BLaER1 (cell line): ENCODE results near the gene NAXD.

Experiments used
- H3K27ac ChIP-seq: shearing (Covaris generic); formaldehyde crosslinking; 2 replicates; pipeline ENCODE4 v1.8.1; 2022
- H3K27me3 ChIP-seq: shearing (Covaris generic); formaldehyde crosslinking; 2 replicates; pipeline ENCODE4 v1.8.1; 2022
- H3K36me3 ChIP-seq: shearing (Covaris generic); formaldehyde crosslinking; 2 replicates; pipeline ENCODE4 v1.8.1; 2022
- H3K4me1 ChIP-seq: shearing (Covaris generic); formaldehyde crosslinking; 2 replicates; pipeline ENCODE4 v1.8.1; 2022
- H3K4me2 ChIP-seq: shearing (Covaris generic); formaldehyde crosslinking; 2 replicates; pipeline ENCODE4 v1.8.1; 2022
- H3K4me3 ChIP-seq: shearing (Covaris generic); formaldehyde crosslinking; 2 replicates; pipeline ENCODE4 v1.8.1; 2022
- H3K9ac ChIP-seq: shearing (Covaris generic); formaldehyde crosslinking; 2 replicates; pipeline ENCODE4 v1.8.1; 2022
- H3K9me3 ChIP-seq: shearing (Covaris generic); formaldehyde crosslinking; 2 replicates; pipeline ENCODE4 v1.8.1; 2022
- H4K20me1 ChIP-seq: shearing (Covaris generic); formaldehyde crosslinking; 2 replicates; pipeline ENCODE4 v1.8.1; 2022
- Cebpa-rat ChIP-seq: shearing (Covaris generic); IDR thresholded peaks from 2 replicates; pipeline ENCODE4 v1.8.1; 2022

The NAXD gene

DNA sequence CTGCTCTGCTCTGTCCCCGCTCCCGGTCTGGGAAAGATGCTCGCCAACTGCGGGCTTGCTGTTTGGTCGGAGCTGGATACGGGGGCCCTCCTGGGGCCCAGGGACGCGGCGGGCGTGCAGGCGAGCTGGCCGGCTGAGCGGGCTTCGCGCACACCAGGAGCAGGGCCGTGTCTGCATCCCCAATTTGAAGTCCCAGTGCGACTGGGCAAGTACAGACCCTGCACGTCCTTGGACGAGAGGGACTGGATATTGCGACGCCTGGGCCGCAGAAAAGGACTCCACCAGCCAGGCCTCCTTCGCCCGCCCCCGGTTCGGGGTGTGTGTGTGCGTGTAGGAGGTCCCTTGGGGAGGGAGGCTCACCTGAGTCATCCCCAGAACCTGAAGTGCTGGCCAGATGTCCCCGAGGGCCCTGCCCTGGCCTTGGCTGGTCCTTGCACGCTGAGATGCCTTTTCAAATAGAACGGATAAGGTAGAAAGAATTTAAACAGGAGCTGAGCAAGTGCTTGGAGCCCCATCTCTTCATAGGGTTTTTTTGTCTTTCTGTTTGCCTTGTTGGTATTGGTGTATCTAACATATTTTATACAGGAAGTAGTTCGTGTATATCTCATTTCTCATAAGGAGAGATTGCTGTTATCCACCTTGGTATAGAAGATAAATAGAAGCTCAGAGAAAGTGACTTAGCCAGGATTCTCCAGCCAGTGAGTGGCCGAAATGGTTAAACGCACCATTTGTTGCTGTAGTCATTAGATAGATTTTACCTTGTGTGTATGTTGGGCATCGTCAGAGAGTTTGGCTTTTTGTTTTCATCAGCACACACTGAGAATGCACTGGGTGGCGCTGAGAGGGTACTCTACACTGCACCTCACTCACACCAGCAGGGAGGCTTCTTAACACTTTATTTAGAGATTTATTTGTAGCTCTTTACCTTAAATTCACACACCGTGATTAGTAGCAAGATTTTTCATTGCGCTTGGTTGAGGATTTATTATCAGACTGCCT lies 1.1 kb downstream of the NAXD start:
- Histone ChIP-seq H3K4me3 (peak overlapping the region; percentile 90), H3K9ac (peak overlapping the region; percentile 91), H3K36me3 (0 out of 2 replicates have a peak, but pooled peaks cover 4% of the 10 kb centered on the region), H3K4me2 (peak overlapping the region; percentile 97), H3K27me3 (peaks cover 8% of the 10 kb centered on the region; the same call in 1 of the 2 replicates), H3K9me3 (peaks cover 12% of the 10 kb centered on the region), H3K4me1 (peaks cover 25% of the 10 kb centered on the region), H3K27ac (peak overlapping the region; percentile 94), H4K20me1 (peaks cover 48% of the 10 kb centered on the region)
- no peak for TF ChIP-seq Cebpa-rat

DNA sequence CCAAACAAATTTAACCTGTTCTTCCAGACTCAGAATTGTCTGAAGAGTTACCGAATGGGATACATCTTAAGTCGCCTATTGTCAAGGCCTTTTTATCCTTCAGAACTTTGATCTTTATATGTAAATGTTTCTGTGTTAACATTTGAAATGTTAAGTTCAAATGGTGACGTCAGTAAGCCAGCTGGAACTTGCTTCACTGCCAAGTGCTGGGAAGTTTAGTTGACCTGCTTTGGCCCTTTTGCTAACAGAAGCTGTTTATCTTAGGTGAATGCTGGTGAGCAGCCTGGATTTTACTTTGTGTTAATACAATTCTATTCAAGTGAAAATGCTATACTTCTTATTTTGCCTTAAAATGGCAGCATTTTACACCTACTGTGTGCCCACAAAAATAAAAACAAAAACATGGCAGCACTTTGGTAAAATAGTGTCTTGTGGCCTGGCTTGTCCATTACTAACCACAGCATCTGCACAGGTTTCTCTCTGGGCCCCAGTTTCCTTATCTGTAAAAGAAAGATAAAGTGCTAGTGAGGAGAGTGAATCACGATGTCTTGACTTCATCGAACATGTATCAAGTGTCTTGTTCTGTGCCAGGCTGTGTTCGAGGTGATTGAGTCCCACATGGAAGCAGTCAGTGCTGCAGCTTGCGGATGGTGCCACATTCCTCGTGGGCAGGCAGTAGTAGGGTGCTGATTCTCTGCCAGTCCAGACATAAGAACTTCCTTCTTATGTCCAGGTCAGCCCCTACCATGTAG lies 2.2 kb downstream of the NAXD start:
- H3K9ac ChIP-seq, result no peak overlapping the region
- H3K9me3 ChIP-seq, result peaks cover 12% of the 10 kb centered on the region
- peak overlapping the region; percentile 97 for H3K4me2 ChIP-seq
- peaks cover 25% of the 10 kb centered on the region for H3K4me1 ChIP-seq
- TF ChIP-seq Cebpa-rat, result no peak
- H3K27ac ChIP-seq, result no peak overlapping the region
- H4K20me1 ChIP-seq, result peaks cover 59% of the 10 kb centered on the region
- no peak overlapping the region for H3K4me3 ChIP-seq
- H3K36me3 ChIP-seq, result peaks cover 8% of the 10 kb centered on the region
- H3K27me3 ChIP-seq, result peaks cover 8% of the 10 kb centered on the region; the same call in 1 of the 2 replicates

DNA sequence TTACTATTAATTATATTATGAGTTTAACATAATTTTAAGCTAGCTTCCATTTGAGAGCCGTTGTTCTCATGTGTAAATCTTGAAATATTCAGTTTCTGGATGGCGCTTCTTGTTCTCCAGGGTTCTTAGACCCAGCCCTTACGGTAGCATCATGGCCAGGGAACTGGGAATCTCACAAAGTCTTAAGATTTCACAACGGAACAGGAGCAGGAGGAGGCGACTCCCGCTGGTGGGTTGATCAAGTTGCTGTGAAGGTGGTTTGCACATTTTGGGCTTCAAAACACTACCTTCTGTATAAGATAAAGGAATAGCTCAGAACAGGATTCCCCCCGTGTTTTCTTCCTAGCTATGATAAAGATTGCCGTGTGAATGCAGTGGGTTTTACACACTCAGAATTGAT lies 2.8 kb downstream of the NAXD start:
- H3K9me3 ChIP-seq, result peaks cover 12% of the 10 kb centered on the region
- no peak overlapping the region for H3K27ac ChIP-seq
- peaks cover 25% of the 10 kb centered on the region for H3K4me1 ChIP-seq
- TF ChIP-seq Cebpa-rat, result no peak
- H3K27me3 ChIP-seq, result peaks cover 8% of the 10 kb centered on the region; the same call in 1 of the 2 replicates
- H4K20me1 ChIP-seq, result peaks cover 65% of the 10 kb centered on the region
- no peak overlapping the region for H3K9ac ChIP-seq
- H3K36me3 ChIP-seq, result peaks cover 15% of the 10 kb centered on the region
- H3K4me3 ChIP-seq, result no peak overlapping the region
- no peak overlapping the region for H3K4me2 ChIP-seq

DNA sequence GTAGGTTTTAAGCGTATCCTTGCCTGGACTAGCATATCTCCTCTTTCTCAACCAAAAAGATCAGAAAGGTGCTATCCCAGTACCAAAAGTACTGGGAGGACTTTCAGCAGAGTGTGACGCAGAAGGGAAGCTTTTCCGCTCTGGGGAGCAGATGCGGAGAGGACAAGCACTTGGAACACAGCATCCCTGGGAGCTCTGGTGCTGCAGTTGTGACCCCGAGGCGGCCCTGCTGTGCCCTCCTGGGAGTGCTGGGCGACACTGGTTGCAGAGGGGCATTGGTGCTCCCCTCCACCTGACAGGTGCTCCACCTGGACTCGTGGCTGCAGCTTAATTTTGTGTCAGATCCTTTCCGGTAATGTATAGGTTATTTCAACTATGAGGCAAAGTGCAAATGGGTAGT lies 3.4 kb downstream of the NAXD start:
- Histone ChIP-seq H3K4me2 (no peak overlapping the region), H4K20me1 (peaks cover 72% of the 10 kb centered on the region), H3K36me3 (peaks cover 20% of the 10 kb centered on the region), H3K9ac (no peak overlapping the region), H3K4me3 (no peak overlapping the region), H3K9me3 (peaks cover 12% of the 10 kb centered on the region), H3K4me1 (peaks cover 25% of the 10 kb centered on the region), H3K27ac (no peak overlapping the region), H3K27me3 (peaks cover 8% of the 10 kb centered on the region; the same call in 1 of the 2 replicates)
- TF ChIP-seq Cebpa-rat, result no peak

DNA sequence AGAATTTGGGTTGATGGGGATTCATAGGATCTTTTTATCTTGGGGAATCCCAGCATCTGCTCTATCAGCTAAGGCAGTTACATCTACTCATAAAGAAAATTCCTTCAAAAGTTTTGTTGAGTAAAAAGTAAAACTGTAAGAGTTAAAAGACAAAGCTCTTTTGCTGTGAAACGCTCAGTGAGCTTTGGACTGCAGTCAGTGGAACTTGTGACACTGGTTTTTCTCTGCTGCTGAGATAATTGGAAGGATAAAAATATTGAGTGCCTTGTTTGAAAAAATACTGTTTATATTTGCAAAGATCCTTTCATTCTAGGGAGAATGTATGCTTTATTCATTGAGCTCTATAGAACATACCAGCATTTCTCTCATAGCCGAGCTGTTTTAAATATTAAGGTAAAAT lies 5.3 kb downstream of the NAXD start:
- peaks cover 90% of the 10 kb centered on the region for H4K20me1 ChIP-seq
- H3K4me2 ChIP-seq, result no peak overlapping the region
- no peak for TF ChIP-seq Cebpa-rat
- 0 out of 2 replicates have a peak, but pooled peaks cover under 1% of the 10 kb centered on the region for H3K9me3 ChIP-seq
- H3K27me3 ChIP-seq, result peaks cover 3% of the 10 kb centered on the region; the same call in 1 of the 2 replicates
- no peak overlapping the region for H3K4me3 ChIP-seq
- H3K27ac ChIP-seq, result no peak overlapping the region
- no peak overlapping the region for H3K9ac ChIP-seq
- peaks cover 35% of the 10 kb centered on the region for H3K36me3 ChIP-seq
- peaks cover 20% of the 10 kb centered on the region for H3K4me1 ChIP-seq

DNA sequence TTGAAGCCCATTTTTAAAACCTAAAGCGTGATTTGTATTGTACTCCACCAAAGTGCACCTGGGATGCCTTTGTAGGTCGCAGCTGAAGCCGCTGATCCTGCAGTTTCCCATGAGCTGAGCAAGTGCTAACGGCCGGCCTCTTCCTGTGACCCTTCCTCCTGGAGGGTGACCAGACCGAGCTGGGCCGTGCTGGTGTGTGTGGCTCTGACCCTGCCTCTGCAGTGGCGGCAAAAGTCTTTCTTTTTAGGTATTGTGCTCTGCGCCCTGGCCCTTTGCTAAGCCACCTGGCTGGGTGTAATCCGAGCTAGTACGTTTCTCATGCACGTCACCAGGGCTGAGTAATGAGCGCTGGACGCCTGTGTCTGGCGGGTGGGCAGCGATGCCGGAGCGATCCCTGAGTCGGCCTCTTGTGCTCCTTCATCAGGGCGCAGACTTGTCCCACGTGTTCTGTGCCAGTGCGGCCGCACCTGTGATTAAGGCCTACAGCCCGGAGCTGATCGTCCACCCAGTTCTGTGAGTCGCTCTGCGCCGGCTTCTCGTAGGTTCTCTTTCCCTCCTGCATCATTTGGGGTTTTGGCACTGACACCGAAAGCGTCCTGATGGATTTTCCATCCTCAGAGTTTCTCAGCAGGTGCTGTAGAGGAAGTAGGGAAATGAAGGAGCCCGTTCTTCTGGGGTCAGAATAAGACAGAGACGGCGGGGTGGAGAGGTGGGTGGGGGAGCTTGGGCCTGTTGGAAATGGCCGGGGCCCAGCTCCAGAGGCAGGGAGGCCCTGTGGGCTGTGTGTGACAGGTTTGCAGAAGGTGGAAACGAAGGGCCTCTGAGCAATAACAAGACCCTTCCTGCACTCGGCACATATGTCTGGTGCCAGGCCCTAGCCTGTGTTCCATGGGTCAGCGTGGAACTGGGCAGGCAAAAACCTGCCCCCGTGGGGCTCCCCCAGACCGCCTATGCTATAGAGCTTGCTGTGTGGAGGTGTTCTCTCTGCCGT lies 9.7 kb downstream of the NAXD start:
- peaks cover 99% of the 10 kb centered on the region for H4K20me1 ChIP-seq
- H3K4me3 ChIP-seq, result no peak overlapping the region
- H3K36me3 ChIP-seq, result peaks cover 73% of the 10 kb centered on the region
- H3K27ac ChIP-seq, result no peak overlapping the region
- no peaks in the 10 kb centered on the region for H3K27me3 ChIP-seq
- no peak overlapping the region for H3K4me2 ChIP-seq
- peaks cover 19% of the 10 kb centered on the region for H3K4me1 ChIP-seq
- no peaks in the 10 kb centered on the region for H3K9me3 ChIP-seq
- no peak overlapping the region for H3K9ac ChIP-seq
- no peak for TF ChIP-seq Cebpa-rat

DNA sequence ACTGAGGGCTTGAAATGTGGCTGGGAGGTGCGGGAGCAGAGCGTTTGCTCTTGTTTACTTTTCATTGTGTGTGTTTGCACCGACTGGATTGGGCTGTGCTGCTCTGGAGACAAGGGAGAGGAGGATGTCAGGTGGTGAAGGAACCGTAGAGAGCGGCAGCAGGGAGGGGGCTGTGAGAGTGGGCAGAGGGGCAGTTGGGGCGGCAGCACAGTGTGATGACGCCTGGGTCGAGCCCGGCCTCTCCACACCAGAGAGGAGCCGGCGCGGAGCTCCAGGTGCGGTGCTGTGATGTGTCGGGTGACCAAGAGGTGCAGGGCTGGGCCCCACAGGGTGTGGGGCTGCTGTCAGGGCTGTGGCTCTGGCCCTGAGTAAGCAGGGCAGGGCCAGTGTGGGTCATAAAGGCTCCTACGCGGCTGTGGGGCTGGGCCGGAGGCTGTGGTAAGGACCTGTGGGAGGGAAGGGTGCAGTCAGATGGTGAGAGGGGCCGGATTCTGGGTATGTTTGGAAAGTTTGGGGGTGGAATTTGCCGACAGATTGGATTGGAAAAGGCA lies 10.5 kb downstream of the NAXD start:
- Histone ChIP-seq H3K36me3 (peaks cover 80% of the 10 kb centered on the region), H4K20me1 (peaks cover 99% of the 10 kb centered on the region), H3K4me2 (no peak overlapping the region), H3K9me3 (no peaks in the 10 kb centered on the region), H3K4me3 (no peak overlapping the region), H3K4me1 (peaks cover 19% of the 10 kb centered on the region), H3K27me3 (no peaks in the 10 kb centered on the region), H3K9ac (no peak overlapping the region), H3K27ac (no peak overlapping the region)
- TF ChIP-seq Cebpa-rat, result no peak

DNA sequence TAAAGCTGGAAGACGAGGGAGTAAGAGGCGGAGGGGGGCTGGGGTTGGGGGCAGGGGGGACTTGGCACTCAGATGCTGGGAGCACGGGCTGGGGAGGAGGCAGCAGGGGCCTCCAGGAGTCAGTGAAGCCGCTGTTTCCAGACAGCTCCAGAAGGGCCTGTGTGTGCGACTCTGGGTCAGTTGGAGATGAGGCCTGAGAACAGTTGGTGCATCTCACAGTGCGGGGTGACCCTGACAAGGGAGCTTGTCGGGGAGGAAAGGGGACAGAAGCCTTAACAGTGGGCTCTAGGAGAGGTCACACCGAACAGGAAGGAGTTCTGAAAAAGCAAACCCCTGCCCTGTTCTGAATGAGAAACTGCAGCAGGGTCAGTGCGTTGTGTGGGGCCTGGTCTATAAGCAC lies 11.2 kb downstream of the NAXD start:
- peaks cover 99% of the 10 kb centered on the region for H4K20me1 ChIP-seq
- H3K27ac ChIP-seq, result no peak overlapping the region
- H3K4me2 ChIP-seq, result no peak overlapping the region
- H3K9ac ChIP-seq, result no peak overlapping the region
- H3K9me3 ChIP-seq, result no peaks in the 10 kb centered on the region
- H3K36me3 ChIP-seq, result peaks cover 87% of the 10 kb centered on the region
- no peaks in the 10 kb centered on the region for H3K27me3 ChIP-seq
- no peak for TF ChIP-seq Cebpa-rat
- no peak overlapping the region for H3K4me3 ChIP-seq
- H3K4me1 ChIP-seq, result peaks cover 19% of the 10 kb centered on the region
